HCT116 (cell line): ENCODE data around the gene TSPAN33. TPM values are rescaled to one million over a fixed set of nuclear protein-coding genes. Genes with fewer than 3 reads are reported as not detected.

Experiments
- ATAC-seq: fragments of 200-7000 bp; cut with Tn5 transposase; 2 replicates; pipeline ENCODE4 v1.9.1; 2020; ENCODE audit warnings: mild to moderate bottlenecking, moderate library complexity
- BruUV-seq: library from RNA; stranded (reverse); fragments of 400-500 nt; replicated peaks from 2 replicates; lab custom pipeline; 2021; lab: Mats Ljungman, UMichigan
- CTCF ChIA-PET: fragments of 300-600 bp; sonication (Branson Sonifier 250); formaldehyde crosslinking; loops from one replicate; lab custom pipeline; 2021; ENCODE audit warnings: antibody characterized with exemption; lab: Charles Lee
- POLR2A ChIA-PET: fragments of 300-600, 350-600 bp; sonication (Branson Sonifier 250); formaldehyde crosslinking; loops from one replicate; lab custom pipeline; 2021; ENCODE audit warnings: antibody characterized with exemption; lab: Charles Lee
- RAD21 ChIA-PET, 2 experiments: fragments of 300-600 bp; sonication (Branson Sonifier 250); formaldehyde crosslinking; loops; one replicate each; lab custom pipeline; 2023; ENCODE audit warnings: low total read pairs in 2 of 2; ENCODE audit not compliant: uncharacterized antibody in 2 of 2, unreplicated experiment in 2 of 2, low non-redundant PET in 1 of 2; lab: Charles Lee
- DNase-seq: peaks from one replicate; pipeline ENCODE4 v3.0.0-alpha.2; 2010; ENCODE audit warnings: low read depth, low spot score
- H2AFZ ChIP-seq: fragments of 200-600 bp; shearing (Covaris generic), sonication (generic); 2 replicates; pipeline ENCODE4 v1.6.1; 2017; ENCODE audit warnings: low read depth, mixed run types, mixed read lengths, antibody characterized with exemption, low read length; ENCODE audit not compliant: poor library complexity, severe bottlenecking
- H3K27ac ChIP-seq: 2 replicates; pipeline ENCODE4 v1.5.1; 2012; ENCODE audit warnings: low read depth, low read length
- H3K27me3 ChIP-seq: fragments of 200-600 bp; sonication (generic); 2 replicates; pipeline ENCODE4 v1.6.1; 2016; ENCODE audit warnings: mixed run types, low read length, mixed read lengths; ENCODE audit not compliant: insufficient read depth
- H3K36me3 ChIP-seq, 2 experiments: fragments of 200-500 bp in 1 of 2; fragments of 200-600 bp in 1 of 2; sonication (Bioruptor generic) in 1 of 2; sonication (generic) in 1 of 2; 2 replicates each; pipeline versions ENCODE4 v1.5.1 to v1.6.1; 2014 to 2016; ENCODE audit warnings: low read length in 2 of 2, inconsistent platforms in 1 of 2, mixed read lengths in 1 of 2, mixed run types in 1 of 2; ENCODE audit not compliant: insufficient read depth in 2 of 2, control insufficient read depth in 1 of 2
- H3K4me1 ChIP-seq, 2 experiments: fragments of 200-600 bp in 1 of 2; sonication (generic) in 1 of 2; 2 replicates each; pipeline versions ENCODE4 v1.5.1 to v1.6.1; 2012 to 2017; ENCODE audit warnings: low read length in 2 of 2, inconsistent platforms in 1 of 2, mild to moderate bottlenecking in 1 of 2, mixed read lengths in 1 of 2, mixed run types in 1 of 2, moderate library complexity in 1 of 2; ENCODE audit not compliant: insufficient read depth in 2 of 2, control insufficient read depth in 1 of 2
- H3K4me2 ChIP-seq: fragments of 200-600 bp; sonication (generic); 2 replicates; pipeline ENCODE4 v1.6.1; 2017; ENCODE audit warnings: mixed run types, low read length, mixed read lengths
- H3K4me3 ChIP-seq, 2 experiments: fragments of 200-600 bp in 1 of 2; sonication (generic) in 1 of 2; replicated peaks in 1 of 2; 2 replicates each; pipeline ENCODE4 v1.5.1; 2011 to 2016; ENCODE audit warnings: low read length in 2 of 2, control low read depth in 1 of 2, low read depth in 1 of 2, mild to moderate bottlenecking in 1 of 2, mixed read lengths in 1 of 2, mixed run types in 1 of 2
- H3K79me2 ChIP-seq: fragments of 200-600 bp; sonication (generic); 2 replicates; pipeline ENCODE4 v1.6.1; 2017; ENCODE audit warnings: mild to moderate bottlenecking, mixed run types, low read length, moderate library complexity, mixed read lengths; ENCODE audit not compliant: insufficient read depth
- H3K9ac ChIP-seq: fragments of 200-600 bp; sonication (generic); 2 replicates; pipeline ENCODE4 v1.6.1; 2016; ENCODE audit warnings: low read length, mixed read lengths
- H3K9me2 ChIP-seq: fragments of 200-600 bp; sonication (generic), shearing (Covaris generic); 2 replicates; pipeline ENCODE4 v1.6.1; 2017; ENCODE audit warnings: mixed run types, mild to moderate bottlenecking, moderate library complexity; ENCODE audit not compliant: insufficient read depth
- H3K9me3 ChIP-seq, 2 experiments: fragments of 200-500 bp in 1 of 2; fragments of 200-600 bp in 1 of 2; sonication (Bioruptor generic) in 1 of 2; sonication (generic) in 1 of 2; 2 replicates each; pipeline ENCODE4 v1.6.1; 2014 to 2017; ENCODE audit warnings: low read length in 2 of 2, mixed read lengths in 2 of 2, inconsistent platforms in 1 of 2, low read depth in 1 of 2, mild to moderate bottlenecking in 1 of 2, mixed run types in 1 of 2, moderate library complexity in 1 of 2; ENCODE audit not compliant: control insufficient read depth in 1 of 2, insufficient read depth in 1 of 2
- H4K20me1 ChIP-seq: fragments of 200-600 bp; sonication (generic), shearing (Covaris generic); 2 replicates; pipeline ENCODE4 v1.6.1; 2017; ENCODE audit warnings: mixed run types, mild to moderate bottlenecking, moderate library complexity; ENCODE audit not compliant: insufficient read depth
- CEBPB ChIP-seq: IDR thresholded peaks from 2 replicates; pipeline ENCODE4 v1.6.1; 2012; ENCODE audit warnings: low read depth
- ELF1 ChIP-seq: IDR thresholded peaks from 2 replicates; pipeline ENCODE4 v1.6.1; 2012; ENCODE audit warnings: low read depth, borderline replicate concordance
- RAD21 ChIP-seq: IDR thresholded peaks from 2 replicates; pipeline ENCODE4 v1.6.1; 2012; ENCODE audit warnings: low read depth, mild to moderate bottlenecking
- SIN3A ChIP-seq: IDR thresholded peaks from 2 replicates; pipeline ENCODE4 v1.6.1; 2012; ENCODE audit warnings: low read depth
- SP1 ChIP-seq: IDR thresholded peaks from 2 replicates; pipeline ENCODE4 v1.6.1; 2012; ENCODE audit warnings: low read depth
- SRF ChIP-seq: IDR thresholded peaks from 2 replicates; pipeline ENCODE4 v1.6.1; 2012; ENCODE audit warnings: low read depth
- TCF7L2 ChIP-seq: IDR thresholded peaks from 2 replicates; pipeline ENCODE4 v1.7.0; 2011; ENCODE audit warnings: borderline replicate concordance, inconsistent platforms; ENCODE audit not compliant: insufficient read depth, insufficient read length; ENCODE audit errors: extremely low read depth
- ZNF274 ChIP-seq: fragments of 200-500 bp; sonication (Bioruptor generic); IDR thresholded peaks from 2 replicates; pipeline ENCODE4 v1.6.1; 2014; ENCODE audit warnings: mild to moderate bottlenecking, low read depth, low read length, inconsistent platforms
- intact Hi-C: fragments of 100-400 bp; cut with micrococcal nuclease; formaldehyde crosslinking; loops from 2 replicates; pipeline ENCODE4 v1.10.0; 2022
- total RNA-seq: library from RNA; stranded (reverse); gene quantifications from one replicate; pipeline ENCODE4 v1.2.1, GENCODE V29; 2021; ENCODE audit not compliant: unreplicated experiment
- TF ChIP-seq, protein P1 (sequence below): IDR thresholded peaks from 2 replicates; pipeline ENCODE4 v1.6.1; 2012; ENCODE audit warnings: low read depth
- TF ChIP-seq, protein P2 (sequence below): IDR thresholded peaks from 2 replicates; pipeline ENCODE4 v1.6.1; 2012

Gene TSPAN33
- total RNA-seq, 1 experiment from 2014 or later: 22.2 TPM

- ChIA-PET CTCF (interaction anchor here (0.6 to 5.0 kb wide), 8 partner anchors 11 to 784 kb away, joined by 3 to 45 read pairs (median 3); no protein-coding TSS in a partner anchor), RAD21 (interaction anchor here in 1 of 2 experiments (1.2 to 1.6 kb wide), 2 partner anchors 47 to 119 kb away, joined by 4 to 8 read pairs; no protein-coding TSS in a partner anchor), POLR2A (no interaction called here)
- H3K9ac ChIP-seq: no peak overlapping the region
- intact Hi-C loops: loop anchor here (1.0 to 10.0 kb wide), 4 partner anchors 46 to 784 kb away; no protein-coding TSS in a partner anchor
- ATAC-seq (no peak), DNase-seq (no peak)
- H3K36me3 ChIP-seq: no peaks in the 10 kb centered on the region
- H4K20me1 ChIP-seq: no peaks in the 10 kb centered on the region
- H3K4me1 ChIP-seq: no peaks in the 10 kb centered on the region
- H2AFZ ChIP-seq: no peak overlapping the region
- H3K9me3 ChIP-seq: no peaks in the 10 kb centered on the region
- no peaks in the 10 kb centered on the region for H3K9me2 ChIP-seq
- H3K4me2 ChIP-seq: no peak overlapping the region
- H3K79me2 ChIP-seq: no peaks in the 10 kb centered on the region
- H3K27ac ChIP-seq: no peak overlapping the region
- TF ChIP-seq, protein P1, sequence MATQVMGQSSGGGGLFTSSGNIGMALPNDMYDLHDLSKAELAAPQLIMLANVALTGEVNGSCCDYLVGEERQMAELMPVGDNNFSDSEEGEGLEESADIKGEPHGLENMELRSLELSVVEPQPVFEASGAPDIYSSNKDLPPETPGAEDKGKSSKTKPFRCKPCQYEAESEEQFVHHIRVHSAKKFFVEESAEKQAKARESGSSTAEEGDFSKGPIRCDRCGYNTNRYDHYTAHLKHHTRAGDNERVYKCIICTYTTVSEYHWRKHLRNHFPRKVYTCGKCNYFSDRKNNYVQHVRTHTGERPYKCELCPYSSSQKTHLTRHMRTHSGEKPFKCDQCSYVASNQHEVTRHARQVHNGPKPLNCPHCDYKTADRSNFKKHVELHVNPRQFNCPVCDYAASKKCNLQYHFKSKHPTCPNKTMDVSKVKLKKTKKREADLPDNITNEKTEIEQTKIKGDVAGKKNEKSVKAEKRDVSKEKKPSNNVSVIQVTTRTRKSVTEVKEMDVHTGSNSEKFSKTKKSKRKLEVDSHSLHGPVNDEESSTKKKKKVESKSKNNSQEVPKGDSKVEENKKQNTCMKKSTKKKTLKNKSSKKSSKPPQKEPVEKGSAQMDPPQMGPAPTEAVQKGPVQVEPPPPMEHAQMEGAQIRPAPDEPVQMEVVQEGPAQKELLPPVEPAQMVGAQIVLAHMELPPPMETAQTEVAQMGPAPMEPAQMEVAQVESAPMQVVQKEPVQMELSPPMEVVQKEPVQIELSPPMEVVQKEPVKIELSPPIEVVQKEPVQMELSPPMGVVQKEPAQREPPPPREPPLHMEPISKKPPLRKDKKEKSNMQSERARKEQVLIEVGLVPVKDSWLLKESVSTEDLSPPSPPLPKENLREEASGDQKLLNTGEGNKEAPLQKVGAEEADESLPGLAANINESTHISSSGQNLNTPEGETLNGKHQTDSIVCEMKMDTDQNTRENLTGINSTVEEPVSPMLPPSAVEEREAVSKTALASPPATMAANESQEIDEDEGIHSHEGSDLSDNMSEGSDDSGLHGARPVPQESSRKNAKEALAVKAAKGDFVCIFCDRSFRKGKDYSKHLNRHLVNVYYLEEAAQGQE: no peak
- no peak for TF ChIP-seq ELF1
- TF ChIP-seq TCF7L2: no peak
- TF ChIP-seq RAD21: no peak
- no peak for TF ChIP-seq ZNF274
- no peak for TF ChIP-seq SP1
- no peak for TF ChIP-seq SIN3A
- TF ChIP-seq CEBPB: no peak
- no peak for TF ChIP-seq SRF
- TF ChIP-seq, protein P2, sequence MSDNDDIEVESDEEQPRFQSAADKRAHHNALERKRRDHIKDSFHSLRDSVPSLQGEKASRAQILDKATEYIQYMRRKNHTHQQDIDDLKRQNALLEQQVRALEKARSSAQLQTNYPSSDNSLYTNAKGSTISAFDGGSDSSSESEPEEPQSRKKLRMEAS: no peak
- TF ChIP-seq, all 23 proteins: peak for 0
- no TSS peak for BruUV-seq
- Histone ChIP-seq H3K4me3 (no peak overlapping the region), H3K27me3 (no peaks in the 10 kb centered on the region)
Observed at GRCh38 chr7:129210989-129211312, 66.4 kb downstream of the TSPAN33 start.
